GM18502 (cell line): ENCODE results near the gene CC2D2A.

Experiments
- ATAC-seq: cut with Tn5 transposase; IDR thresholded peaks from one replicate; pipeline ENCODE4 v1.9.1; 2021; ENCODE audit warnings: mild to moderate bottlenecking; ENCODE audit not compliant: unreplicated experiment, poor library complexity

Gene CC2D2A

DNA sequence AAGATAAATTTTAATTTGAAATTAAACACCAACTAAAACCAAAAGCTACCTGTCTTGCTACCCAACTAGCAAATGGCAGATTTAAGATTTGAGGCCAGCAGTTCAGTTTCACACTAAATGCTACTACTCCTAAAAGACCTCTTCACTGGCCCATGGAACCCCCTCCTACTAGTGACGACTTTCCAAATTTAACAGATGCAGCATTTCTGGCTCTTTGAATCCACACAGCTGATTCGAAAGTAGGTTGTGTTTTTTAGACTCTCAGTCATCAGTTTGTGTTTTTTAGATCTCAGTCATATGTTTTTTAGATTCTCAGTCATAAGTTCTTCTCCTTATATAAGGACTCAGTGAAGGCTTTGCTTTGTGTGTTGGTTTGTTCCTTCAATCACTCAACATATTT, 11.1 kb upstream of the CC2D2A start:
- ATAC-seq: no peak

DNA sequence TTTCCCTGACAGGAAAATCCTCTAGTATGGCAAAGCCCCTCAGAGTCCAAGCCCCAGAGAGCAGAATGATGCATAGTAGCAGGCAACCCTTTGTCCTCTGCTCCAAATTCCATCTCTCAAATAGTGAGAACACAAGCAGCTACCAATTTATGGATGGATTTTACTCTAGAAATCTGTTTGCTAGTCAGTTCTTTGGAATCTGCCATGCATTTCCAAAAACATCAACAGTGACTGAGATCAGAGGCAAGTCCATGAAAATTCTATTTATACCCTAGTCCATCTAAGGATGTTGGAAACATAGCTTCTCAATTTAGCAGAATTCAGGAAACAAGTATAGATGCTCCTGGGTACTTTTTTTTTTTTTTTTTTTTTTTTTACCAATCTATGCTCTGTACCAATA, 10.0 kb upstream of the CC2D2A start:
- no peak for ATAC-seq

DNA sequence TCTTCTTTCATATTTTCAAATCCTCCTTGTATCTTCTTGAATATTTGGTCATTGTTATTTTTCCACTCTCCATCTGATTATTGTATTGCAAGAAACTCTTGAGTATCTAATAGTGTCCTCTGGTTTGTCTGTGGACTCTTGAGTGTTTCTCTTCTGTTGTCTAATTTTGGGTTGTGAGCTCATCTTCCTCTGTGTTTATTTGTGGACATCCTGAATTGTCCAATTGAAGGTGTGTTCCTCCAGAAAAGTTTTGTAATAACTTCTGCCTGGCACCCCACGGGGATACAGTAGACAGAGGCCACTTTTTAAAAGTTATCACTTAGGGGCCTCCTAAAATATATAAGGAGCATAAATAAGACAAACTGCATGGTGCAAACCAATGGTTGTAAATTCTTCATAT, 3.1 kb upstream of the CC2D2A start:
- ATAC-seq: no peak

DNA sequence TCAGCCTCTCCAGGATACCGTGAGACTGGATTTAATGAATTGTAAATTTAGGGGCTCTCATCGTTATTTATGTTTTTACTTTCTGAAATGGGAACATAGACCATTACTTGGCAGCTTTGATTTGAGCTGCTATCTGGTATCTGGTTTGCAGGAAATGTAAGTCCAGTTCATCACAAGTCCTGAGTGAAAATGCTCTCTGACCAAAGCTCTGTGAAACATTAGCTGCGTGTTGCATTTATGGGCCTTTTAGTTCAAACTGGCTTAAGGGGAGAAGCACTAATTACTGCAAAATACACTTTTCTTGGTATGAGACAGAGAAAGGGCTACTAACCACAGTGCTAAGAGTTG, 420 bp downstream of the CC2D2A start:
- ATAC-seq: no peak

DNA sequence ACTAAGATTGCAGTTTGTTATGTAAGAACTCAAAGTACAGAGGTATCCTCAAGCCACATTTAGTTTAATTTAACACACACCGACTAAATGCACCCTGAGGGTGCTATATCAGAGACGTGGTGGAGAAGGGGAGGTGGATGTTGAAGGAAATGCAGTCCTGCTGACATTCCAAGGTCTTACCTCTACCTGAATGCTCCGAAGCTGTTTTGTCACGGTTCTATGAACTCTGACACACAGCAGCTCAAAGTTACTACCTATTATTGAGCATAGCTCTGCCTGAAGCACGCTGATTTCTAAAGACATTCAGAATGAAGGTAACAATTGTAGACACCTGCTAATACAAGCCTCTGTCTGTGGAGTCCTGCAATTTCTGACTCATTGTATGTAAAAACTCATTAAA, 6.7 kb downstream of the CC2D2A start:
- no peak for ATAC-seq

DNA sequence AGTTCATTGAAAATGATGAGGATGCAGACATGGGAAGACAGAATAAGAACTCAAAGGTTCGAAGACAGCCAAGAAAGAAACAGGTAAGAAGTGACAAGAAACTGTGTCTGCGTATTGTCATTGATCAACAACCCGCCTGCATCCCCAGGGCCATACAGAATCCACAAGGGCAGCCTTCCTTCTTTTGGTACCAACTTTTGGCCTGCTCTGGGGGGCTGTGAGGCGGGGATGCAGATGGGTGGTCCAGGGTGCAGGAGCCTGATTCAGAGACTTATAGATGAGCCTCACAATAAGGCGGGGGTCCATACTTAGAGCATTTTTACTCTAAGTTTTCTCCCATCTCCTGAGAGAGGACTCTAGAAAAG, 9.0 kb downstream of the CC2D2A start:
- peak; percentile 20 for ATAC-seq

DNA sequence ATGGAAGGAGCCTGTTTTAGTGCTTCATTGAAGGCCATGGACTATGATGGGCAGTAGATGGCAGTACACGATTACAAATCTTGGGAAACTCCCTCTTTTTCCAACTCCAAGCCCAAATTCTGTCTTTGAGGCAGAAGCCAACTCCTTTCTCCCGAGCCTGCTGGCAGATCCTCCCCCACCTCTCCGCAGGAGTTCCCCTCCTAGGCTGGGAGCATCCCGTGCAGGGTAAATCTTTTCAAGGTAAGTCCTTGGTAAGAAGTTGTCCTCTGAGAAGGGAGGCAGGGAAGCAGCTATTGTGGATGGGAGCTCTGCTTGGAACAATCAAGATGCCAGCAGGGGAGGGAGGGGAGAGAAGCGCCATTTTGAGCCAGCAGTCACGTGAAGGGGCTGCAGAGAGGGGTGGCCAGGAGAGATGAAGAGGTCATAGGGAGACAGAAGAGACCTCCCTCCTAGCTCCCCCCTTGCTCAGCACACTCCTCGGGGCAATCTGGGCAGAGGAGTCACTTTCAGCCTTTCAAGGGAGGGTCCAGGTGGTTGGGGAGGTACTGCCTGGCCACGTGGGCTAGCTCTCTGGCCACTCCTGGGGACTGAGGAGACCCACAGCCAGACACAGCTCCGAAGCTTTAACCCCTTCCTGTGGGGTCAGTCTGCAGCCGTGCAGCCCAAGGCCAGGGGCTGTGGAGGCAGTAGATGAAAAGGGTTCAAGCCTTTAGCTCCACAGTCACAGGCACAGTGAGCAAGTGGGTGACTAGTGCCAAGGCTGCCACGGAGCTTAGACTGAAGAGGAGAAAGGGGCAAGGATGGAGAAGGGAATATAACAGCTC, 9.6 kb downstream of the CC2D2A start:
- peak; percentile 77 for ATAC-seq

DNA sequence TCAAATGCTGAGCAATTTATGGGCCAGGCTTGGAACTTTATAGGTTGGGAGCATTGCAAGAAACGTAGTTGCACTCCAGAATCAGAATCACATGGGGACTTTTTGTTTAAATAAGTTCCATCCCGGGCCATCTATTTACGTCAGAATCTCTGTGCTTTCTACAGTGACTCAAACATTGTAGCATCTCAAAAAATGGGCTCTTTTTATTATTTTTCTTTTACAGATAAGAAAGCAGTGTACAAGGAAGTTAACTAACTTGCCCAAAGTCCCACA, 10.2 kb downstream of the CC2D2A start:
- ATAC-seq: no peak

DNA sequence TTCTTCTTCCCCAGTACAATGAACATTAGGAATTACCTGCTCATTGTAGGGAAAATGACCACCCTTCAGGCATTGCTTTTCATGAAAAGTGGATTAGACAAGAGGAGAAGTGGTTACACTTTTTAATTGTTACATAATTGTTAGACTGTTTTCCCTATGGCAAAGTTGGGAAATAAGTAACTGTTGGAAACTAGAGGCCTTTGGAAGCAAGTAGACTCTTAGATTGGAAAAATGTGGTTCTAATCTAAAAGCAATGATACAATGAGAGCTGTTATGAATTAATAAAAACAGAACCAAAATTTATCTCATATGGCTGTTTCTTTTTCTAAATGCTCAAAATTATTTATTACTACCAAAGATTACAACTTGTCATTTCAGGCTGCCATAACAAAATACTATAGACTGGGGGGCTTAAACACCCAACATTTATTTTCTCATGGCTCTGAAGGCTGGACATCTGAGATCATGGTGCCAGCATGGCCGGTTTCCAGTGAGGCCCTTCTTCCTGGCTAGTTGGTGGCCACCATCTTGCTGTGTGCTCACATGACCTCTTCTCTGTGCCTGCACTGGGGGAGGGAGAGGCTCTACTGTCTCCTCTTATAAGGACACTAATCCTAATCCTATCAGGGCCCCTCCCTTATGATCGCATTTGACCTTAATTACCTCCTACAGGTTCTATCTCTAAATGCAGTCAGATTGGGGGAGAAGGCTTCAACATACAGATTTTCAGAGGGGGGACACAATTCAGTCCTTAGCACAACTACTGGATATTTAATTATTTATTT, 12.5 kb downstream of the CC2D2A start:
- no peak for ATAC-seq

DNA sequence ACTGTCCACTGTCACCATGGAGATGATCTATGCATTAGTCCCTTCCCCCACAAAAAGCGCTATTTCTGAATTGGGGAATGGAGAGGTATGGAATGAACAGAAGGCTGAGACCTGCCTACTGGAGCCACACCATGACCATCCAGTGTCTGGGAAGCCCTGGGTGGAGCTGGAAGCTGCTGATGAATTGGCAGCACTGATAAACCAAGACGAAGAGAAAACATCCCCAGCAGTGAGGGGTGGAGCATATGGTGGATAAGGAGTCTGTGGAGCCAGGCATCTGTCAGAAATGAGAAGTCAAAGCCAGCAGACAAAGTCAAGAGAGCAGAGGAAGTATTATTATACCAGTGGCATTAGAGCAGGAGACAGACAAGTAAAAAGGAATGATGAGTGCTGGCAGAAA, 13.2 kb downstream of the CC2D2A start:
- ATAC-seq: no peak

DNA sequence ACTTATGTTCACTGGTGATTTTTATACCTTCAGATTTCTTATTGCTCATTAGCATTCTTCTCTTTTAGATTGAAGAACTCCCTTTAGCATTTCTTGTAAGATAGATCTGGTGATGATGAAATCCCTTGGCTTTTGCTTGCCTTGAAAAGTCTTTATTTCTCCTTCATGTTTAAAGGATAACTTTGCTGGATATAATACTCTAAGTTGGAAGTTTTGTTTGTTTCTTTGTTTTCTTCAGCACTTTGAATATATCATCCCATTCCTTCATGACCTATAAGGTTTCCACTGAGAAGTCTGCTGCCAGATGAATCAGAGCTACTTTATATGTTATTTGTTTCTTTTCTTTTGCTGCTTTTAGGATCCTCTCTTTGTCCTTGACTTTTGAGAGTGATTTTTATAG, 18.5 kb downstream of the CC2D2A start:
- no peak for ATAC-seq

DNA sequence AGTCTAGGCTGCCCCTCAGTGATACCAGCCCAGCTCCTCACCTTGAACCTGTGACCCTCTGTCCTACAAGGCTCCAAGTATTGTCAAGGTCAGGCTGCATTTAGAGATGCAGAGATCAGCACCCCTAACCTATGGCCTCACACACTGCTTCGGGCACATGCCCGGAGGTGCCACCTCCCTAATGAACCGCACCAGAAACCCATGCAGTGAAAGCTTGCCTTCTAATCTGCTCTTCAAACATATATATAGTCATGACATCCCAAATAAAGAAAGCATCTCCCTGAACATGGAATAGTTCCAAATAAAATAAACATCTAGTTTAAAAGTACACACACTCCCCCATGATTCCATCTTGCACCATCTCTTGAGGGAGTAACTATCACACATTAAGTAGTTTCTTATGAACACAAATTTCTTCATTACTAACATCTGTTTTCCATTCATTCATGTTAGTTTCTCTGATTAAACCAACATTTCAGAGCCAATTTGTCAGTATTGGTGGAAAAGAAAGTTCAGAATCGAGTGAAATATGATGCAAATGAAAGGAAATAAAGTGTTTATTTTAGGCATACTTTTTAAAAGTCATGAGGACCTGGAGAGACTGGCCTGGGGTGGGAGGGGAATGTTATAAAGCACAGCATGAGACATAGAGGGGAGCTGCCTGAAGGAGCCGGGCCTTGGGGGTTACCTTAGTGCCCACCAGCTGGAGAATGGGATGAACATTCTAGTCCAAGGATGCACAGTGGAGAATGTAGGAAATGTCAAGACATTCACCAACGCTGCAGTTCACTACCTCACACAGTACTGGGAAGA, 19.2 kb downstream of the CC2D2A start:
- ATAC-seq: no peak

DNA sequence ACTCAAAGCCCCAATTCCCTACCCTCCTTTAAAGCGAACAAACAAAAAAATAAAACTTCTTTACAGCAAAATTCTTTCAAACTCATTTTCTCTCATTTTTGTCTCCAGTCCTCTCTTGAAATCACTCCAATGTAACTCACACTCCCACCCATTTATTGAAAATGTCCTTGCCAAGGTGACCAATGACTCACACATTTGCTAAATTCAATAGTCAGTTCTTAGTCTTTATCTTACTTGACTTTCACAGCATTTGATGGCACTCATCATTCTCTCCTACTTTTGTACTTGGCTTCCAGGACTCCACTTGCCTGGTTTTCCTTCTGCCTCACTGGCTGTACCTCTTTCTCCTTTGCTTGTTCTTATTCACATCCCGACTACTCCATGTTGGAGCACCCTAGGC, 19.9 kb downstream of the CC2D2A start:
- no peak for ATAC-seq

DNA sequence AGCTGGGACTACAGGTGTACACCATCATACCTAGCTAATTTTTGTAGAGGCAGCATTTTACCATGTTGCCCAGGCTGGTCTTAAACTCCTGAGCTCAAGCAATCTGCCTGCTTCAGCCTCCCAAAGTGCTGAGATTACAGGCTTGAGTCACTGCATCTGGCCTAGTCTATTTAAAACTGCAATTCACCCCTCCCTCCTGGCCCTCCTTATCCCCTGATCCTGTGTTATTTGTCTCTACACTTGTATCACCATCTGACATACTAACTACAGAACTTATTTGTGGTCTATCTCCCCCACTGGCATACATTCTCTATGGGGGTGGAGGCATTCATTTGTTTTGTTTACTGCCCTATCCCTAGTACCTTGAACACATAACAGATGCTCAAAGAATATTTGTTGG, 23.7 kb downstream of the CC2D2A start:
- ATAC-seq: no peak

DNA sequence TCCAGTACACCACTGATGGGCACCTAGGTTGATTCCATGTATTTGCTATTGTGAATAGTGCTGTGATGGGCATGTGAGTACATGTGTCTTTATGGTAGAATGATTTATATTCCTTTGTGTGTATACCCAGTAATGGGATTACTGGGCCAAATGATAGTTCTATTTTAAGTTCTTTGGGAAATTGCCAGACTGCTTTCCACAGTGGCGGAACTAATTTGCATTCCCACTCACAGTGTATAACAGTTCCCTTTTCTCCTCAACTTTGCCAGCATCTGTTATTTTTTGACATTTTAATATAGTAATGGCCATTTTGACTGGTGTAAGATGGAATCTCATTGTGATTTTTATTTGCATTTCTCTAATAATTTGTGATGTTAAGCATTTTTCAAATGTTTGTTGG, 25.9 kb downstream of the CC2D2A start:
- ATAC-seq: no peak

DNA sequence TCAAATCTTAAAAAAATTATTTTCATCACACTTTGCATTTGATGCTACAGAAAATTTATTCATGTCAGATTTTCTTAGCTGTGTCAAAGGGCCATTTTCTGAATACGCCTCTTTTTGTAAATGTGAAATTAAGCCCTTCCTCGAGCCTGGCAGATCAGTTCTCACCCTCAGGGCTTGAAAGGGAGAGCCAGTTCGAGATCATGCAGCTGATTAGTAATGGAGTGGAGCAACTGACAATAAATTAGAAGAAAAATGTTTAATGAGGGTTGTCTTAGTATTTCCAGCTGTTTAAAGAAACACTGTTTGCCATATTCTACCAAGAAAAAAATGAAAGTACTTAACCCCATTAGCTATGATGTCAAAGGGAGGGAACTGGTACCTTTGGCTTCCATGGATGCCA, 28.7 kb downstream of the CC2D2A start:
- no peak for ATAC-seq

DNA sequence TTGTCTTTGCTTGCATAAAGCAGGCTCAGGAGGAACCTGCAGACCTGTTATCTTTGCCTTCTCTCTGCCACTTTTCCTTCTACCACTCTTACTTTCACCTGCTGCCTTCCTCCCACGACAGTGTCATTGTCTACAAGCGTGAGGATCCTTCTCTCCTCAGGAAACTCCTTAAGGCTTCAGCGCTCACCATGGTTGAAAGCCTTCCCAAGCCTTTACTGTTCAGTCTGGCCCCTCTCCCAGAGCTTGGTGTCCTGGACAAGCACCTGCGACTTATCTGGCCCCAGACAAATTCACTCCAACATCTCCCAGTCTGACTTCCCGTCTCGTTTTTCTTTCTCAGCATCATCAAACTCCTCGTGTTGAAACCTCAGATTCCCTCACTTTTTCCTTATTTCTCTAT, 31.0 kb downstream of the CC2D2A start:
- ATAC-seq: no peak

DNA sequence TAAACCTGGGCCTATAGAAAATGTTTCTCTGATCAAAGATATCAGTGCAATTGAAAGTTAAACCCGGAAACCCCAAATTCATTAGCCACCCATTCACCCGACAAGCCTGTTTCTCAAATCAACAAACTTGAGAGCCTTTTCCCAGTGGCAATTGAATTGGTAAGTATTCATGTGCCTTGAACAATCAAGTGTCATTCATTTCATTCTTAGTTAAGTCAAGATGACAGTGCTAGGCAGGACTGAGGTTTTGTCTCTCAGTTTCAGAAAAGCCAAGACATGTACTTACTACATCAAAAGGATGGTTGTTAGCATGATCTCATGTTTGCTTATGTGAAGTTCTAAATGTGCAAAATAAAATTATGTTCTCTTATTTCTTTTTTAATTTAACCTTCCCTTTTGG, 32.3 kb downstream of the CC2D2A start:
- ATAC-seq: no peak

DNA sequence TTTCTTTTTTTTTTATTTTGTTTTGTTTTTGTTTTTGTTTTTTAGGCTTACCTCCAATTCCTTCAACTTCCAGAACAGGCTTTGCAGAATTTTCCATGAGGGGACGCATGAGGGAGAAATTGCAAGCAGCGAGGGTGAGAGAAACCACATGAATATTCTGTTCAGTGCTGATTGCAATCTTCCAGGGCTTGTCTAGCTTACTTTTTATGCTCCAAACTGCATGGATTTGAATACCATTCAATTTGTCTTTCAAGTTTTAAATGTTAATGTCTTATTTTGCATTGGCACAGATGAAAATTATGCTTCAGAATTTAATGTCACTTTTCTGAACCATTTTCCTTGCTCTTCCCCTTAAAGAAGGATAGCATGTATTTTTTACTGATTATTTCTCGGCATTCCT, 32.7 kb downstream of the CC2D2A start:
- ATAC-seq: no peak

DNA sequence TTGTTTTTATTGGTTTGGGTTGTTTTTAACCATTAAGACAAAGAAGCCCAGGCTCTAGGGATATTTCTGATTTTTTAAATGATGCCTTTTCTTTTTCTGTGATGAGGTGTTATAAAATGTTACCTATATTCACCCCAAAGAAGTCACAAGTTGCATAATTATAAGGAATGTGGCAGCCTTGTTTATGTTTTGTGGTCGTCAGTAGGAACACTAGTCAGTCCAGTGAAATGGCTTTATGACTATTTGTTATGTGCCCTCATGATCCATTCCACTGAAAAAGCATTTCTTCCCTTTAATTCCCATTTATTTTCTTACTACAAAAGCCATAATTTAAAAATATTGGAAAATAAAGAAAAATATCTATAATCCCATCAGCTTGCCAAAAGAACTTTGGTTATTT, 34.4 kb downstream of the CC2D2A start:
- ATAC-seq: no peak

DNA sequence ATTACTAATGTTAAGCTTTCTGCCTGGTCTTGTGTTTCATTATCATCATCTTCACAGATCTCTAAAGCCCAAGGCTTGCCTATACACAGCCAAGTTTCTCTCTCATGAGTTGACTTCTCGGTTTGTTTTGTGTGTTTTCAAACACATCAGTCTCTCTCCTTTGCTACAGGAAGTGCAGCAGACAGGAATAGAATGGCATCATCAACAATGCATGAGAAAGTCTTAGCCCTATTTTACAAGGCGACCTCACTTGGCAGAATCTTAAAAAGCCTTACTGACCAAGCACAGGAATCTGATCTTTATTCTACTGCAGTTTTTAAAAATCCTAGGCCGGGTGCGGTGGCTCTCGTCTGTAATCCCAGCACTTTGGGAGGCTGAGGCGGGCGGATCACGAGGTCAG, 36.8 kb downstream of the CC2D2A start:
- no peak for ATAC-seq
